AG09319 (cell line): ENCODE results near the gene ETHE1.

Experiments used
- DNase-seq: peaks from one replicate; pipeline ENCODE4 v3.0.0-alpha.2; 2010; ENCODE audit warnings: low read depth; ENCODE audit errors: extremely low read depth
- CTCF ChIP-seq: IDR thresholded peaks from 2 replicates; pipeline ENCODE4 v1.5.1; 2011; ENCODE audit warnings: low read depth, mild to moderate bottlenecking, inconsistent platforms, low read length, moderate library complexity

ETHE1 gene

GRCh38 chr19:43479226-43479625 is 47.8 kb downstream of the ETHE1 start:
- no peak for TF ChIP-seq CTCF
- DNase-seq, result no peak

GRCh38 chr19:43478323-43478722 is 48.7 kb downstream of the ETHE1 start:
- TF ChIP-seq CTCF, result no peak
- DNase-seq, result no peak

GRCh38 chr19:43476606-43477005 is 50.4 kb downstream of the ETHE1 start:
- DNase-seq, result peak; percentile 92
- no peak for TF ChIP-seq CTCF

GRCh38 chr19:43474986-43475705 is 51.9 kb downstream of the ETHE1 start:
- DNase-seq, result peak; percentile 78
- TF ChIP-seq CTCF, result no peak

GRCh38 chr19:43474487-43474886 is 52.5 kb downstream of the ETHE1 start:
- DNase-seq, result no peak
- no peak for TF ChIP-seq CTCF

- no peak for TF ChIP-seq CTCF
- DNase-seq, result no peak
These were observed 55.9 kb downstream of the ETHE1 start for GRCh38 chr19:43471091-43471490.

GRCh38 chr19:43470288-43470687 is 56.7 kb downstream of the ETHE1 start:
- no peak for DNase-seq
- no peak for TF ChIP-seq CTCF
